ENCODE data around the gene ZBED6. TPM values are rescaled to one million over a fixed set of nuclear protein-coding genes. Genes with fewer than 3 reads are reported as not detected.
"Not testable (repeated sequence)": the region's sequence is repeated elsewhere in the genome, so short reads cannot be mapped to it uniquely, and the experiment has no call there.

The ZBED6 gene
- total and polyA plus RNA-seq, 7 donors: 0.46 to 39.1 (median 20.9) TPM

DNA sequence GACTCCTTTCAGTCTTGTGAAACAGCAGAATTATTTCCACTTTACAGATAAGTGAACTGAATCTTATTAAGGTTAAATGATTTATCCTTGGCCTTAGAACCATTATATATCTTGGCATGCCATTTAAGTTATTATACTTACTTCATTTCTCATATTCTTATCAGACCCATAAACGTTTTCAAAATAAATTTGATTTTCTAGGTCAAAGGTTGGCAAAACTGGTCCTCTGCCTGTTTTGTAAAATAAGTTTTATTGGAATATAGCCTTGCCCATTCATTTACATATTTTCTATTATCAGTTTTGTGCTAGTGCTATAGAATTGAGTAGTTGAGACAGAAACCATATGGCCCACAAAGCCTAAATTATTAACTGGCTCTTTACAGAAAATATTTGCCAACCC lies 33.1 kb downstream of the ZBED6 start:
- Histone ChIP-seq H3K27me3 (ENCODE audit: insufficient read depth in 3 of 3, low read length in 2 of 3) (no peaks in the 10 kb centered on the region), H3K36me3 (ENCODE audit: insufficient read depth in 1 of 2, low read depth in 1 of 2) (peaks cover 2 to 90% of the 10 kb centered on the region in 2 donors), H3K9me3 (no peaks in the 10 kb centered on the region), H3K27ac (no peak overlapping the region), H3K4me1 (peaks cover 5% of the 10 kb centered on the region), H3K4me3 (no peak overlapping the region)
- TF ChIP-seq, protein P1, sequence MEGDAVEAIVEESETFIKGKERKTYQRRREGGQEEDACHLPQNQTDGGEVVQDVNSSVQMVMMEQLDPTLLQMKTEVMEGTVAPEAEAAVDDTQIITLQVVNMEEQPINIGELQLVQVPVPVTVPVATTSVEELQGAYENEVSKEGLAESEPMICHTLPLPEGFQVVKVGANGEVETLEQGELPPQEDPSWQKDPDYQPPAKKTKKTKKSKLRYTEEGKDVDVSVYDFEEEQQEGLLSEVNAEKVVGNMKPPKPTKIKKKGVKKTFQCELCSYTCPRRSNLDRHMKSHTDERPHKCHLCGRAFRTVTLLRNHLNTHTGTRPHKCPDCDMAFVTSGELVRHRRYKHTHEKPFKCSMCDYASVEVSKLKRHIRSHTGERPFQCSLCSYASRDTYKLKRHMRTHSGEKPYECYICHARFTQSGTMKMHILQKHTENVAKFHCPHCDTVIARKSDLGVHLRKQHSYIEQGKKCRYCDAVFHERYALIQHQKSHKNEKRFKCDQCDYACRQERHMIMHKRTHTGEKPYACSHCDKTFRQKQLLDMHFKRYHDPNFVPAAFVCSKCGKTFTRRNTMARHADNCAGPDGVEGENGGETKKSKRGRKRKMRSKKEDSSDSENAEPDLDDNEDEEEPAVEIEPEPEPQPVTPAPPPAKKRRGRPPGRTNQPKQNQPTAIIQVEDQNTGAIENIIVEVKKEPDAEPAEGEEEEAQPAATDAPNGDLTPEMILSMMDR (IDR thresholded peaks at IDR 0.05): no peak
- intact Hi-C loops (cut with DNase I): no loop called here
- 45 to 72% (median 52%) methylated on average over 1 of the region's 1 CpG for WGBS, 3 donors
- DNase-seq: no peak
- ATAC-seq: no peak

DNA sequence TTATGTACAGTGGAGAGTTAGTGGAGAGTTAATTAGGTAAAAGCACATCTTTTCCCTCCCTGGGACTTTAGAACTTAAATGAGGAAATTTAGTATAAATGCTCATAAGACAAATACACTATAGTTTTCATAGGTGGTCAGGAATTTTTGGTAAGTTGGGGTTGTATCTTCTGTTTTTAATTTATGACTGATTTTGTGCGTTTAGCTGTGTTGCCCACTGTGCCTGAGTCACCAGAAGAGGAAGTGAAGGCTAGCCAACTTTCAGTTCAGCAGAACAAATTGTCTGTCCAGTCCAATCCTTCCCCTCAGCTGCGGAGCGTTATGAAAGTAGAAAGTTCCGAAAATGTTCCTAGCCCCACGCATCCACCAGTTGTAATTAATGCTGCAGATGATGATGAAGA lies 33.8 kb downstream of the ZBED6 start:
- ATAC-seq; H3K4me1 ChIP-seq; H3K9me3 ChIP-seq; DNase-seq; H3K4me3 ChIP-seq; H3K27ac ChIP-seq; intact Hi-C loops (cut with DNase I); H3K27me3 ChIP-seq (ENCODE audit: insufficient read depth in 3 of 3, low read length in 2 of 3): not testable (repeated sequence)
- peaks cover 2 to 90% of the 10 kb centered on the region in 2 donors for H3K36me3 ChIP-seq (ENCODE audit: insufficient read depth in 1 of 2, low read depth in 1 of 2)
- WGBS, 3 donors: 53 to 77% (median 60%) methylated on average over 5 of the region's 5 CpGs

DNA sequence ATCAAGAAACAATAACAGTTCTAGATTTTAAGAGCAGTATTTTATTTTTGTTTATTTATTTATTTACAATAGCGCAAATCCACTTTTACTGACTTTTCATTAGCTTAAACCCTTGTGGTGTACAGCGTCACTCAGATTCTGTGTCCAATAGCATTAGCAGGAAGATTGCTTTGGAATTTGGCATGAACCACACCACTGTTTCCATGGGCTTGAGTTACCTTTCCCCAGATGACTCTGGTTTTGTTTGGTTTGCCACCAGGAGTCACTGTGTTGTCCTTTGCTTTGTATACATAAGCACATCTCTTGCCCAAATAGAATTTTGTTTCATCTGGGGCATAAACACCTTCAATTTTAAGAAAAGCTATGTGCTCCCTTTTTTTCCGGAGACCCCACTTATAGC lies 40.1 kb downstream of the ZBED6 start:
- H3K4me3 ChIP-seq: no peak overlapping the region
- no peaks in the 10 kb centered on the region for H3K27me3 ChIP-seq (ENCODE audit: insufficient read depth in 3 of 3, low read length in 2 of 3)
- peaks cover 7% of the 10 kb centered on the region for H3K4me1 ChIP-seq
- intact Hi-C loops (cut with DNase I): loop anchor here in 1 of 2 donors (10.0 kb wide), 1 partner anchor 699 kb away; no protein-coding TSS in a partner anchor
- DNase-seq: no peak
- H3K27ac ChIP-seq: no peak overlapping the region
- no peak for ATAC-seq
- H3K36me3 ChIP-seq (ENCODE audit: insufficient read depth in 1 of 2, low read depth in 1 of 2): peaks cover 9 to 100% of the 10 kb centered on the region in 2 donors
- no peaks in the 10 kb centered on the region for H3K9me3 ChIP-seq
- TF ChIP-seq, protein P1 (IDR thresholded peaks at IDR 0.05): no peak
- 91 to 96% (median 93%) methylated on average over 3 of the region's 3 CpGs for WGBS, 3 donors

DNA sequence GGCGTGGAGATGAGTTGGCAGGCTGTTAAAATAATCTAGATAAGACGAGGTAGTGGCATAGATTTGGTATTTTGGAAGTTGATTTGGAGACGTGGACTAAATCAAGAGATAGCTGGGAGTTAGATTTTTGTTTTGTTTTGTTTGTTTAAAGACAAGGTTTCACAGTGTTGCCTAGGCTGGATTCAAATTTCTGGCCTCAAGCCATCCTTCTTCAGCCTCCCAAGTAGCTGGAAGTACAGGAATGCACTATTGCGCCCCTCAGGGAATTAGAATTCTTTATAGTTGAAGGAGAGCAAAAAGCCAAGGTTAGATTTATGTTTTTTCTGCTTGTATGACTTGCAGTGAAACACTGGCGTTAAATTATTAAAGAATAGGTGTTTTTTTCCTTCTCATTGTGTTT lies 43.7 kb downstream of the ZBED6 start:
- ATAC-seq: no peak
- 62 to 65% (median 62%) methylated on average over 5 of the region's 5 CpGs for WGBS, 3 donors

DNA sequence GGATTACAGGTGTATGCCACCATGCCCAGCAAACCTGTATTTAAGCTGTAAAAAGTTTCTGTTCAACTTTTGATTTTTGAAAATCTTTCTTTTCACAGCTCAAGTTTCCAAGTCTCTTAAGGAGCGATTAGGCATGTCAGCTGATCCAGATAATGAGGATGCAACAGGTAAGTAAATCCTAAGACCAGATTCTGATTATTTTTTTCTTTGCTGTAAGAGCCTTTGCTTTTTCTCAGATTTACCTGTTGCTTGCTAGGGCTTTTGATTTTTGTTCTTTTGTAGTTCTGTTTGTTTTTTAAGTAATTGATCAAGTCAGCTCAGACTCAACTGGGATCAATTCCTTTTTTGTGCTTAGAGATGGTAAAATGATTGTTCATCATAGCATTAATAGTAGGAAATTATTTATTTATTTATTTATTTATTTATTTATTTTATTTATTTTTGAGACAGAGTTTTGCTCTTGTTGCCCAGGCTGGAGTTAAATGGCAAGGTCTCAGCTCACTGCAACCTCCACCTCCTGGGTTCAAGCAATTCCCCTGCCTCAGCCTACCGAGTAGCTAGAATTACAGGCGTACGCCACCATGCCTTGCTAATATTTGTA lies 44.9 kb downstream of the ZBED6 start:
- Histone ChIP-seq H3K4me3 (no peak overlapping the region), H3K27ac (no peak overlapping the region), H3K27me3 (ENCODE audit: insufficient read depth in 3 of 3, low read length in 2 of 3) (no peaks in the 10 kb centered on the region), H3K9me3 (no peaks in the 10 kb centered on the region), H3K4me1 (peaks cover 11% of the 10 kb centered on the region), H3K36me3 (ENCODE audit: insufficient read depth in 1 of 2, low read depth in 1 of 2) (peaks cover 6 to 87% of the 10 kb centered on the region in 2 donors)
- 96 to 100% (median 97%) methylated on average over 4 of the region's 4 CpGs for WGBS, 3 donors
- no peak for DNase-seq
- TF ChIP-seq, protein P1 (IDR thresholded peaks at IDR 0.05): no peak
- no peak for ATAC-seq
- intact Hi-C loops (cut with DNase I): no loop called here

More for the DNA sequence above, 43.7 kb downstream of the ZBED6 start:
- Histone ChIP-seq H3K4me1 (peaks cover 7% of the 10 kb centered on the region), H3K27ac (no peak overlapping the region), H3K4me3 (no peak overlapping the region), H3K9me3 (no peaks in the 10 kb centered on the region), H3K27me3 (ENCODE audit: insufficient read depth in 3 of 3, low read length in 2 of 3) (no peaks in the 10 kb centered on the region), H3K36me3 (ENCODE audit: insufficient read depth in 1 of 2, low read depth in 1 of 2) (peaks cover 6 to 87% of the 10 kb centered on the region in 2 donors)
- TF ChIP-seq, protein P1 (IDR thresholded peaks at IDR 0.05): no peak
- intact Hi-C loops (cut with DNase I): loop anchor here in 1 of 2 donors (10.0 kb wide), 1 partner anchor 696 kb away; no protein-coding TSS in a partner anchor
- DNase-seq: no peak
